HG02840 (cell line): ENCODE measurements around the gene BLVRA.
"Not testable (repeated sequence)": the region's sequence is repeated elsewhere in the genome, so short reads cannot be mapped to it uniquely, and the experiment has no call there.

ENCODE experiments used
- ATAC-seq: cut with Tn5 transposase; IDR thresholded peaks from one replicate; pipeline ENCODE4 v1.9.1; 2021; ENCODE audit warnings: mild to moderate bottlenecking, moderate library complexity, moderate number of reproducible peaks; ENCODE audit not compliant: unreplicated experiment, low FRiP score

Gene BLVRA

DNA sequence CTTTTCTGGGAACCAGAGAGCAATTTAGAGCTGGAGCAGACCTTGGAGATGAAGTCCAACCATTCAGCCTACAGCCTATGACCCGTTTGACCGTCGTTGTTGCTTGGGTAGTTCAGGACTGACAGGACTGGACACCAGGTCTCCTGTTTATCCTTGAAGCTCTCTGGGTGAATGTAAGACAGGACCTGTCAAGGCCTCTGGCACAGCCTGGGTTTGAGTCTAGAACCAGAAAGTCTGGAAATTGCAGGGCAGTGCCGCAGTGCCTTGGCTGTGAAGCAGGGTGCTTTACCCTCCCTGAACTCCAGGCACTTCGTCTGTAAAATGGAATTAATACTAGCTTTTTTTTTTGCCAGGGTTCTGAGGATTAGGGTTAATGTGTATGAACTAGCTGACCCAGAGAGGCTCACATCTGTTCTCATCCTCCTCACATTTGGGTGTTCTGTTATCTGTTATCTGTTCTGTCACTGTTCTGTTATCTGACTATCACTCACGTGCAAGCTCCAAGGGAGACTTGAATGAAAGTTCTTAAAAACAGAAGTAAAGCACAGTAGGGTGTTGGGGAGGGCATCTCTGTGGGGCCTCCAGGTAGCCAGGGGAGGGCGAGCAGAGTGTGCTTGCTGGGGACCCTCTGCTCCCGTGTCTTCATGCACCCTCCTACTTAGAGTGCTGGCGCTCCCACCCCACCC lies 9.9 kb downstream of the BLVRA start:
- no peak for ATAC-seq

DNA sequence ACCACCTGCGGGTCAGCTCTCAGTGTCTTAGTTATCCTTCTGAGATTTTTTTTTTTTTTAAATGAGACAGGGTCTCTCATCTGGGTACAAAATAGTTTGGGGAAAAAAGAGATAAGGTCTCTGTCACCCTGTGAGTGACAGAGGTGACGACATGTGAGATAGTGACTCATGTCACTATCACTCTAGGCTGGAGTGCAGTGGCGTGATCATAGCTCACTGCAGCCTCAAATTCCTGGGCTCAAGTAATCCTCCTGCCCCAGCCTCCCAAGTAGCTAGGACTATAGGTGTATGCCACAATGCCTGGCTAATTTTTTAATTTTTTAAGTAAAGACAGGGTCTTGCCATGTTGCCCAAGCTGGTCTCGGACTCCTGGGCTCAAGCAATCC lies 10.4 kb downstream of the BLVRA start:
- no peak for ATAC-seq

DNA sequence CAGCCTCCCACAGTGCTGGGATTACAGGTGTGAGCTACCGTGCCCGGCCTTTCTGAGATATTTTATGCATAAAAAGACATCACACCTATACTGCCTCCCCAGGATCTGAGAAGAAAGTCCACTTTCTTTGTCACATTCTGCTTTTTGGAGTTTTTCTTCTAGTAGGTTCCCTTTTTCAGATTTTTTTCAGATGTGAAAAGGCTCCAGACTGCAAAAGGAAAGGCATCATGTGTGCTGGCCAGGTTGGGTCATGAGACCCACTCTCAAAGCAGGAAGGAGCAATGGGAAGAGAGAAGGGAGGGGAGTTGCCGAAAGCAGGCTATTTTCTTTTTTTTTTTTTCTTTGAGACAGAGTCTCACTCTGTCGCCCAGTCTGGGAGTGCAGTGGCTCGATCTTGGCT lies 10.8 kb downstream of the BLVRA start:
- ATAC-seq = no peak

DNA sequence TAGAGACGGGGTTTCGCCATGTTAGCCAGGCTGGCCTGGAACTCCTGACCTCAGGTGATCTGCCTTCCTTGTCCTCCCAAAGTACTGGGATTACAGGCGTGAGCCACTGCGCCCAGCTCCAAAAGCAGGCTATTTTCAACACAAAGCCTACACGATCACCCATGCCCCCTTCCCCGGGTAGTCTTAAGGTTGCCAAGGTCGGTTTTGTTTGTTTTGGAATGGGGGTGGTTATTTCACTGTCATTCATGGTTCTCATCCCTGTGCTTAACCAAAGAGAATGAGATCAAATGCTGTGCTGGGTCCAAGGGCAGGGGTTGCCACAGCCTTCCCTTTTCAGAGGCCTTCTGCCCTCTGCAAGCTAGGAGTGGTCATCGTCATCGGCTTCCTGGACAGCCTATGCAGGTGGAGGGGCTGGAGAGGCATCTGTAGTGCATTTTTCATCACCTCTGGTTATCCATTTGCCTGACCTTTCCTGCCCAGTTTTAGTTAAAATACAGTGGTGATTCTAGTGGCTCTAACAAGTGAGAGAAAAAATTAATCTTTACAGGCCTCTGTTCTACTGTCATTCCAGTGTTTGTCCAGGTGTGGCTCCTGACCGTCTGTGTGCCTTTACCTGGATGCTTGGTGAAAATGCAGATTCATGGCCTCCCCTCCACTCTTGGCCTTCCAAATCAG lies 11.4 kb downstream of the BLVRA start:
- ATAC-seq = no peak

DNA sequence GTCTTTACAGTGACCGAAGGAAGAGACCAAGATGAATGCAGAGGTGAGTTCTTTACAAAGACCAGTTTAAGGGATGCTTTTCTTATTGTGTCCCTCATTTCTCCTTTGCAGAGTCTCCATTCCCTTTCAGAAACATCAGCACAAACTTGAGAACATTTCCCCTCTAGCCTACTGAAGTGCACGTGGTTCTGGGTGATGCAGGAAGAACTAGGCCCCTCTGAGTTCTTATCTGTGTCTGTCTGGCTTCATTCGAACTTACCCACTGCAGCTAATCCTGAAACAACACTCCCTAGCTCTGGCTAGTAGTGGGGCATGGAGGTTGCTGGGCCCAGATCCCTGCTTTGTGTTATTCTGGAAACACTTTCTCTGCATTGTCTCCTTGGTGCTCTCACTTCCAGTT lies 12.6 kb downstream of the BLVRA start:
- no peak for ATAC-seq

DNA sequence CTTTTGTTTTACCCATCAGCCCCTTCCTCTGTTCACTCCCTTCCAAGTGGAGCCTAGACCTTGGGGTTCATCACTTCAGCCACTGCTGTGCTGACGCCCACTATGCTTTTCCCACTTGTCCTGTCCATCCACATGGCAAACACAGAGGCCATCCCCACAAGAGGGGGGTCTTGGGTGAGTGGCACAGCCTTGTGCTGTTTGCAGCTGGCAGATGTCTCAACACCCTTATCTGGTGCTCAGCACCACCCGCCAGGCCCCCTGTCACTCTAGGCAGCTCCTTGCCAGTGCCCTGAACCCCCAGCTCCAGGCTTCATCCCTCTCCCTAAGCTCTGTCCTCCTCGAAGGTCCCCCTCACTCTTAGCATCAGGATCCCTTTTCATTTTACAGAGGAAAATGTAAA lies 13.1 kb downstream of the BLVRA start:
- ATAC-seq = no peak

DNA sequence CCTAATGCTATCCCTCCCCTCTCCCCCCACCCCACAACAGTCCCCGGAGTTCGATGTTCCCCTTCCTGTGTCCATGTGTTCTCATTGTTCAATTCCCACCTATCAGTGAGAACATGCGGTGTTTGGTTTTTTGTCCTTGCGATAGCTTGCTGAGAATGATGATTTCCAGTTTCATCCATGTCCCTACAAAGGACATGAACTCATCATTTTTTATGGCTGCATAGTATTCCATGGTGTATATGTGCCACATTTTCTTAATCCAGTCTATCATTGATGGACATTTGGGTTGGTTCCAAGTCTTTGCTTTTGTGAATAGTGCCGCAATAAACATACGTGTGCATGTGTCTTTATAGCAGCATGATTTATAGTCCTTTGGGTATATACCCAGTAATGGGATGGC lies 14.8 kb downstream of the BLVRA start:
- ATAC-seq = not testable (repeated sequence)

DNA sequence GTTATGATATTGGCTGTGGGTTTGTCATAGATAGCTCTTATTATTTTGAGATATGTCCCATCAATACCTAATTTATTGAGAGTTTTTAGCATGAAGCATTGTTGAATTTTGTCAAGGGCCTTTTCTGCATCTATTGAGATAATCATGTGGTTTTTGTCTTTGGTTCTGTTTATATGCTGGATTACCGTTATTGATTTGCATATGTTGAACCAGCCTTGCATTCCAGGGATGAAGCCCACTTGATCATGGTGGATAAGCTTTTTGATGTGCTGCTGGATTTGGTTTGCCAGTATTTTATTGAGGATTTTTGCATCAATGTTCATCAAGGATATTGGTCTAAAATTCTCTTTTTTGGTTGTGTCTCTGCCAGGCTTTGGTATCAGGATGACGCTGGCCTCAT lies 16.8 kb downstream of the BLVRA start:
- ATAC-seq = not testable (repeated sequence)

DNA sequence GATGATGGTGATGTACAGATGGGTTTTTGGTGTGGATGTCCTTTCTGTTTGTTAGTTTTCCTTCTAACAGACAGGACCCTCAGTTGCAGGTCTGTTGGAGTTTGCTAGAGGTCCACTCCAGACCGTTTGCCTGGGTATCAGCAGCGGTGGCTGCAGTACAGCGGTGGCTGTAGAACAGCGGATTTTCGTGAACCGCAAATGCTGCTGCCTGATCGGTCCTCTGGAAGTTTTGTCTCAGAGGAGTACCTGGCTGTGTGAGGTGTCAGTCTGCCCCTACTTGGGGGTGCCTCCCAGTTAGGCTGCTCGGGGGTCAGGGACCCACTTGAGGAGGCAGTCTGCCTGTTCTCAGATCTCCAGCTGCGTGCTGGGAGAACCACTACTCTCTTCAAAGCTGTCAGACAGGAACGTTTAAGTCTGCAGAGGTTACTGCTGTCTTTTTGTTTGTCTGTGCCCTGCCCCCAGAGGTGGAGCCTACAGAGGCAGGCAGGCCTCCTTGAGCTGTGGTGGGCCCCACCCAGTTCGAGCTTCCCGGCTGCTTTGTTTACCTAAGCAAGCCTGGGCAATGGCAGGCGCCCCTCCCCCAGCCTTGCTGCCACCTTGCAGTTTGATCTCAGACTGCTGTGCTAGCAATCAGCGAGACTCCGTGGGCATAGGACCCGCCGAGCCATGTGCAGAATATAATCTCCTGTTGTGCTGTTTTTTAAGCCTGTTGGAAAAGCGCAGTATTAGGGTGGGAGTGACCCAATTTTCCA lies 20.0 kb downstream of the BLVRA start:
- not testable (repeated sequence) for ATAC-seq

DNA sequence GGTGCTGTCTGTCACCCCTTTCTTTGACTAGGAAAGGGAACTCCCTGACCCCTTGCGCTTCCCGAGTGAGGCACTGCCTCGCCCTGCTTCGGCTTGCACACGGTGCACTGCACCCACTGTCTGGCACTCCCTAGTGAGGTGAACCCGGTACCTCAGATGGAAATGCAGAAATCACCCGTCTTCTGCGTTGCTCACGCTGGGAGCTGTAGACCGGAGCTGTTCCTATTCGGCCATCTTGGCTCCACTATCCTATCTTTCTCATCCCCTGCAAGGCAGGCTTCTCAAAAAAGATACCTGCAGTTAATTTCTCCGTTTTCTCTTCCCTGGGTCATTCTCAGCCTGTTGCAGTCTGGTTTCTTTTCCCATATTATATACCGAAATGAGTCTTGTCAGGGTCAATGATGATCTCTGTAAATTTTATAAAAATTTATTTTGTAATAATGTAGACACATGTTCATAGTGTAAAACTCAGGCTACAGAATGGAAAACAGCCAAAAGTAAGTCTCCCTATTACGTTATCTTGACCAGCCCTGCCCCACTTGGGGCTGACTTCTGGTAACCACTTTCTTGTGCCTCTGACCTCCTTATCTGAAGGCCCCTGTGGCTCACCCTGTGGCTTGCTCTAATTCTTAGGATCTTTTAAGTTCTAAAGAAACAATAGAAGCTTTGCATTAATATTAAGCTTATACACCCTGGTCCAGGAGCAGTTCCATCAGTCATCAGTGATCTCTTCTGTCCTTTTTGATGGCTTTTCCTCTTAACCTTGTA lies 20.7 kb downstream of the BLVRA start:
- no peak for ATAC-seq

DNA sequence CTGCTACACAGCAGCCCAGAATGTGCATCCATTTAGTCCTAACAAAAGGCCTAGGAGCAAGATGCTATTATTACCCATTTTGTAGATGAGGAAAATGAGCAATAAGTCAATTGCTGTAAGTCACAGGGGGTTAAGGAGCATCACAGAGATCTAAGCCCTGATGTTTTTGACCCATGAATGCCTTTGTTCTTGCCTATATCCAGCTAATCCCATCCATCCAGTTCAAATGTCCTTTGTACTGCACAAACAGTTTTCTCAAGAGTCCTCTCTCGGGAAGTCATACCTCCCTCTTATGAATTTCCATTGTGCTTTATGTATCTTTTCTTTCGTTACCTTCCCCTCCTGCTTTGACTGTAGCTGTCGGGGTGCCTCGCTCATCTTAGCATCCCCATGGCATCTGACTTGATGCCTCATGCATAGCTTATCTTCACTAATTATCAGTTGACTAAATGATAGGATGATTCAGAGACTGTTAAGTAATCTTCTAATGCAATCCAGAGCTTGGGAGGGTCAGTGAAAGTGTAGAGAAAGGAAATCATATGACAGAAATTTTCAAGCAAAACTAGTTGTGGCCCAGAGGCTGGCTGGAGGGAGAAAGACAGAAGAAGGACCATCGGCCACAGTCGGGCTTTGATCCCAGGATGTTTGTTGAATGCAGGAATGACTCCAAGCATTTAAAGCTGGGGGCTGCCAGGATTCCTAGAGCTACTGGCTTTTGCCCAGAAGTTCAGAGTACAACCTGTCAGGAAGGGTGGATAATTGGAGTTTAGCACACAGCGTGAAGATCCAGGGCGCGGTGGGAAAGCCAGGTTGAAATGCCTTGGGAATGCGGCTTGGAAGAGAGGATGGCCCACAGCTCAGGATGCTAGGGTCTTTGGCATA lies 23.5 kb downstream of the BLVRA start:
- ATAC-seq = no peak

DNA sequence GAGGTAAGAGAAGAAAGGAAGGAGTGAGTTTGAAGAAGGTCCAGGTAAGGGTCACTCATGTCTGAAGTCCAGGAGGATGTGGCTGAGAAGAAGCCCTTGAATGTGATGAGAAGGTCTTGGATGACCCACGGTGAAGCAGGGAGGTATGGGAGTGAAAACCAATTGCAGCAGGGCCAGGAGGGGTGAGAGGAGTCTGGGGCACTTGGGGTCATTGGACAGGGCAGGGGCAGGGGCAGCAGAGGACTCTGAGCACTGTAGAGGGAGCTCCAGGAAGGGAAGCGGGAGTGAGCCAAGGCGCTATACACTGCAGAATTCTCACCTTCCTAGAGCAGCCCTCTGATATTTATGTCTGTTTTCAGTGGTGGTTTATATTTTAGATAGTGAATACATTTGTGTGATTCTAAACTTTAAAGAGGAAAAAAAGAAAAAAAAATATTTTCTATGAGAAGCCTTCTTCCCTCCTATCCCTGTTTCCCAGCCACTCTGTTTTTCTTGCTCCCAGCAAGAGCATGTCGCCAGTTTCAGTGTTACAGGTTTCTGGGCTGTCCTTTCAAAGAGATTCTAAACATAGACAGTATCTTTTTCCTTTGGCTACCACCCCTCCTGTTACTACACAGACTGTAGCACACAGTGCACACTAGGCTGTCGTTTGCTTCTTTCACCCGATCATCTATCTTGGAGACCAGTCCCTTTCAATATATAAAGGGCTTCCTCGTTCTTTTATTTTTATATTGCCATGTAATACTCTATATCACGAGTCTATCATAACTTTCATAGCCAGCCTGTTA lies 24.5 kb downstream of the BLVRA start:
- no peak for ATAC-seq

DNA sequence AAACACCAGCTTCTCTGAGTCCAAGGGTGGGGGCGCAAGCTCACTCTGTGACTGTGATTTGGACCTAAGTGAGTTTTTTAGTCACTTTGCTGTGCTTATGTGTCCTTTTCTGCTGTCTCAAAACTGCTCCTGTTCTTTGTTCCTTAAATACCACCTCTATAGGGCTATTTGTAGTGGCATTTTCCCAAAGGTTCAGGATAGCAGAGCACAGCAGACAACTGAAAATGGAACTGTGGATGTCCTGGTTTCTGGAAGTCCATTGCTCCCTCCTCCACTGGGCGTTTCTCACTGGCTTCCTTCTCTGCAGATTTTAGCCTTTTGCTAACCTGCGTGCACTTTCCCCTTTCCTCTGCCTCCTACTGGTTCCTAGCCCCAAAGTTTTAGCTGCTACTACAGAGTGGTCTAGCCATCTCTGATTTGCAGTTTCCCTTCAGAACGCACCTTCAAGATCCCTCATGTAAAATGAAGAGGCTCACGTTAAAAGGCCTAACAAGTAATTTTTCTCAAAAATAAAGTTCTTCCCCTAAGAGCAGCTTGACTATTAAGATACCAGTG lies 25.6 kb downstream of the BLVRA start:
- ATAC-seq = no peak

DNA sequence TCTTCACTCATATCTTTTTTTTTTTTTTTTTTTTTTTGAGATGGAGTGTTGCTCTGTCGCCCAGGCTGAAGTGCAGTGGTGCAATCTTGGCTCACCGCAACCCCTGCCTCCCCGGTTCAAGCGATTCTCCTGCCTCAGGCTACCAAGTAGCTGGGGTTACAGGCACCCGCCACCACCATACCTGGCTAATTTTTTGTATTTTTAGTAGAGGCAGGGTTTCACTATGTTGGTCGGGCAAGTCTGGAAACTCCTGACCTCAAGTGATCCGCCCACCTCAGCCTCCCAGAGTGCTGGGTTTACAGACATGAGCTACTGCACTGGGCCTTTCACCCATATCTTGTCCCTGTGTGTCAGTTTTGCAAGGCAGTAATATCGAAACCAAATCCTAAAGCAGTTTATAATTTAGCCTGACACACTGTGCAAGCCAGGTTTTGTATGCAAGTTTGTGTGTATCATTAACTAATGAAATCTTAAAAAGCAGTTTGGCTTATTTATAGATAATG lies 26.2 kb downstream of the BLVRA start:
- peak; percentile 87 for ATAC-seq

DNA sequence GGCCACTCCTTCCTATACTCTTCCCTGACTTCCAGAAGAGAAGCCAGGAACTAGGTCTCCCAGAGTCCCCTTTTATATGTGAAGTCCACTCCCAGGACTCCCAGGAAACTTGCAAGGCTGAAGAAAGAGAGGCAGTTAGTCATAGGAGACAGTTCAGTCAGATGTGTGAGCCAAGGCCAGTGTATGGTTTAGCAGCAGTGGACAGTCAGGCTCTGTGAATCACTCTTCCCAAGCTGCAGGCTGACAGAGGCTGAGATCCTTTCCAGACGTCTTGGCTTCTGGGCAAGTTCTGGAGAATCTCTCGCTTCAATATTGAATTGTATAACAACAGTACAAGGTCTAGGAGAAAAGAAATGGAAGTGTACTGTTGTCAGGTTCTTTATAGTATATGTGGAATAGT lies 26.9 kb downstream of the BLVRA start:
- no peak for ATAC-seq

DNA sequence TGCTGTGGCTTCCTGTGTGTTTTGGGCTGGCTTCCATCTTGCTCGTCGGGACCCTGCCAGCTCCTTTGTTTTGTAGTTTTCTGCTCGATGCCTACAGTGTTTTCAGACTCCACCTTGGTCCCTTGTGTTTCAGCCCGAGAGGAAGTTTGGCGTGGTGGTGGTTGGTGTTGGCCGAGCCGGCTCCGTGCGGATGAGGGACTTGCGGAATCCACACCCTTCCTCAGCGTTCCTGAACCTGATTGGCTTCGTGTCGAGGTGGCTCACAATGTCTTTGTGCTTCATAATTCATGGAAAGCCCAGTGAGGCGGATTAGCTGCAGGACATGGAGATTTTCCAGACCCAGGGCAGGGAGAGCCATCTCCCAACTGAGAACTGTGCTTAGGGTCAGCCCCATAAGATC lies 29.3 kb downstream of the BLVRA start:
- ATAC-seq = no peak

DNA sequence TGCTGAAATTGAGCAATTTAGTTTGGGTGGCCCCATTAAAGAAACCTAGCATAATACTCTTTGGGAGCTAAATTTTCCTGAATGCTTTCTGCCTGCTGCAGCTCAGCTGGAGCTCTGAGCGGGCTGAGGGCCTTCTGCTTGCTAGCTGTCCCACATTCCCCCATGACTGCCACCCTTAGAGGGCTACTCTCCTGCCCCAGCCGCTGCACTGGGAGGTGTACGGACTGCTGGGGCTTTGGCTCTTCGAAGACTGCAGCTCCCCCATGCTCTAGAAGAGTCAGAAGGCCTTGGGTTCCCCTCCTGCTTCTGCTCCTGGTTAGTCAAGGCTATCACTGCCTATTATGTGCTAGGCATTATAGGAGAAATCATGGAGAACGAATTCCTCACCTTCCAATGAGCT lies 31.5 kb downstream of the BLVRA start:
- ATAC-seq = no peak

DNA sequence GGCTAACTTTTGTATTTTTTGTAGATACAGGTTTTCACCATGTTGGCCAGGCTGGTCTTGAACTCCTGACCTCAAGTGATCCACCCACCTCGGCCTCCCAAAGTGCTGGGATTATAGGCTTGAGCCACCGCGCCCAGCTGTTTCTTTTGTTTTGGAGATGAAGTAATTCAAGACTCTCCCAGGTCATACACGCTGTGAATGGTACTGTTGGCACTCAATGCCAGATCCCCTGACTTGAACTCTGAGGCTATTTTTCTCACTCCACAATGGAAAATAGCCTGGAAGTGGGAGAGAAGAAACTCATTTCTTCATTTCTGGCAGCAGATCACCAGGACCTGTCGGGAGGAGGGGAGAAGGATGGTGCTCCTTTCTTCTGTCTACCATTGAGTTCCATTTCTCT lies 32.4 kb downstream of the BLVRA start:
- no peak for ATAC-seq

DNA sequence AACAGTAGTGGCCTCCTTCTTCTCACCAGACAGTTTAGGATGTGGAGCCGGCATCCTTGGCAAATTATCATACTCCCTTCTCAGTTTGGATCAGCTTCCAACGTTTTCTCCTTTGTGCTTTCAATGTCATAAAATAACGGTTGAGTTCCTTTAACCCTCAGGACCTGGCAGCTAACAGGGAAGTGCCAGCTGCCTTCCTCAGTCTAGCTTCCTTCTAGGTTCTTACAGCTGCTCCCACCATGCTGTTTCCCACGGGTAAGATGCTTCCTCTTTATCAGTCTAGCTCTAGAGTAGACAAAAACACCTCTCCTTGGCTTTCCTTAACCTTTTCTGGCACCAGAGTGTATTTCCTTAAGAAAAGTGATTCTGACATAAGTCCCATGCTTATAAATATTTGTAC lies 33.2 kb downstream of the BLVRA start:
- no peak for ATAC-seq
